Measurements from ENCODE around the gene SPECC1L.

Gene SPECC1L

GRCh38 chr22:24437741-24438328, 167.2 kb downstream of the SPECC1L start:
- no peak for DNase-seq (ENCODE audit: low spot score in 2 of 2)
- H3K4me1 ChIP-seq: no peaks in the 10 kb centered on the region
- no peaks in the 10 kb centered on the region for H3K27me3 ChIP-seq (ENCODE audit: low read depth)
- H3K36me3 ChIP-seq (replicated peaks): no peaks in the 10 kb centered on the region
- in situ Hi-C loops (cut with MboI; ENCODE audit: low sequenced_read_pairs): no loop called here
- no peaks in the 10 kb centered on the region for H3K9me3 ChIP-seq
- no peak overlapping the region for H3K4me3 ChIP-seq

GRCh38 chr22:24440270-24440717, 169.7 kb downstream of the SPECC1L start:
- DNase-seq (ENCODE audit: low spot score in 2 of 2): no peak
- Histone ChIP-seq H3K4me1 (peaks cover under 1% of the 10 kb centered on the region; the same call in 1 of the 2 replicates), H3K4me3 (no peak overlapping the region), H3K27me3 (ENCODE audit: low read depth) (no peaks in the 10 kb centered on the region), H3K36me3 (replicated peaks) (no peaks in the 10 kb centered on the region), H3K9me3 (no peaks in the 10 kb centered on the region)
- in situ Hi-C loops (cut with MboI; ENCODE audit: low sequenced_read_pairs): no loop called here

DNA sequence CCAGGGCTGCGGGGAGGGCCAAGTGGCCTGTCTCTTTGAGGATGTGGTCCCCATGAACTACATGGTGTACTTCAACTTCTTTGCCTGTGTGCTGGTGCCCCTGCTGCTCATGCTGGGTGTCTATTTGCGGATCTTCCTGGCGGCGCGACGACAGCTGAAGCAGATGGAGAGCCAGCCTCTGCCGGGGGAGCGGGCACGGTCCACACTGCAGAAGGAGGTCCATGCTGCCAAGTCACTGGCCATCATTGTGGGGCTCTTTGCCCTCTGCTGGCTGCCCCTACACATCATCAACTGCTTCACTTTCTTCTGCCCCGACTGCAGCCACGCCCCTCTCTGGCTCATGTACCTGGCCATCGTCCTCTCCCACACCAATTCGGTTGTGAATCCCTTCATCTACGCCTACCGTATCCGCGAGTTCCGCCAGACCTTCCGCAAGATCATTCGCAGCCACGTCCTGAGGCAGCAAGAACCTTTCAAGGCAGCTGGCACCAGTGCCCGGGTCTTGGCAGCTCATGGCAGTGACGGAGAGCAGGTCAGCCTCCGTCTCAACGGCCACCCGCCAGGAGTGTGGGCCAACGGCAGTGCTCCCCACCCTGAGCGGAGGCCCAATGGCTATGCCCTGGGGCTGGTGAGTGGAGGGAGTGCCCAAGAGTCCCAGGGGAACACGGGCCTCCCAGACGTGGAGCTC, 170.2 kb downstream of the SPECC1L start:
- no peak for DNase-seq (ENCODE audit: low spot score in 2 of 2)
- peaks cover 4% of the 10 kb centered on the region; the same call in 1 of the 2 replicates for H3K4me1 ChIP-seq
- no peak overlapping the region for H3K4me3 ChIP-seq
- H3K27me3 ChIP-seq (ENCODE audit: low read depth): no peaks in the 10 kb centered on the region
- H3K36me3 ChIP-seq (replicated peaks): no peaks in the 10 kb centered on the region
- in situ Hi-C loops (cut with MboI; ENCODE audit: low sequenced_read_pairs): no loop called here
- no peaks in the 10 kb centered on the region for H3K9me3 ChIP-seq

- in situ Hi-C loops (cut with MboI; ENCODE audit: low sequenced_read_pairs): no loop called here
- DNase-seq (ENCODE audit: low spot score in 2 of 2): no peak
- Histone ChIP-seq H3K4me3 (no peak overlapping the region), H3K27me3 (ENCODE audit: low read depth) (no peaks in the 10 kb centered on the region), H3K9me3 (no peaks in the 10 kb centered on the region), H3K36me3 (replicated peaks) (no peaks in the 10 kb centered on the region), H3K4me1 (peaks cover 4% of the 10 kb centered on the region; the same call in 1 of the 2 replicates)
These were observed 171.0 kb downstream of the SPECC1L start for GRCh38 chr22:24441406-24442351.

- in situ Hi-C loops (cut with MboI; ENCODE audit: low sequenced_read_pairs): no loop called here
- H3K36me3 ChIP-seq (replicated peaks): no peaks in the 10 kb centered on the region
- peaks cover 4% of the 10 kb centered on the region; the same call in 1 of the 2 replicates for H3K4me1 ChIP-seq
- no peak overlapping the region for H3K4me3 ChIP-seq
- H3K9me3 ChIP-seq: no peaks in the 10 kb centered on the region
- H3K27me3 ChIP-seq (ENCODE audit: low read depth): no peaks in the 10 kb centered on the region
- DNase-seq (ENCODE audit: low spot score in 2 of 2): no peak
These were observed 171.7 kb downstream of the SPECC1L start for GRCh38 chr22:24442352-24442744.

GRCh38 chr22:24443668-24444067, 173.0 kb downstream of the SPECC1L start:
- H3K9me3 ChIP-seq: no peaks in the 10 kb centered on the region
- no peak overlapping the region for H3K4me3 ChIP-seq
- no peak for DNase-seq (ENCODE audit: low spot score in 2 of 2)
- H3K36me3 ChIP-seq (replicated peaks): no peaks in the 10 kb centered on the region
- H3K27me3 ChIP-seq (ENCODE audit: low read depth): no peaks in the 10 kb centered on the region
- in situ Hi-C loops (cut with MboI; ENCODE audit: low sequenced_read_pairs): no loop called here
- H3K4me1 ChIP-seq: peaks cover 4% of the 10 kb centered on the region; the same call in 1 of the 2 replicates

DNA sequence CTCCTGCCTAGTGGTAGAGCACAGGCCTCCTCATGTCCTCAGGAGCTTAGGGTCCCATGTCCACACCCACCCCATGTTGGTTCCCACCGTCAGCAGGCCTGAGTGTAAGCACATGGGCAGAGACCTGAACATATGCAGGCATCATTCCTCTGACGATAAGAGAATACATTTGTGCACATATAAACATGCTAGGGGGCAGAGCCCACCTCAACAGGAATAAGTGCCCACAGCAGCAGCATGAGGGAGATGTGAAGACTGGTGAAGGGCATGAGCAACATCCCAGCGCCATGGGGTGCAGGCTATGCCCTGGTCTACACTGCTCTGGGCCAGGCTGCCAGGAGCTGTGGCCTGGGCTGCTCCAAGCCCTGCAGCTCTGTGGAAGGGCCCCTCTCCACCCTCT, 173.6 kb downstream of the SPECC1L start:
- H3K4me3 ChIP-seq: no peak overlapping the region
- no peaks in the 10 kb centered on the region for H3K9me3 ChIP-seq
- peaks cover 4% of the 10 kb centered on the region; the same call in 1 of the 2 replicates for H3K4me1 ChIP-seq
- no peak for DNase-seq (ENCODE audit: low spot score in 2 of 2)
- H3K27me3 ChIP-seq (ENCODE audit: low read depth): no peaks in the 10 kb centered on the region
- no peaks in the 10 kb centered on the region for H3K36me3 ChIP-seq (replicated peaks)
- in situ Hi-C loops (cut with MboI; ENCODE audit: low sequenced_read_pairs): no loop called here

DNA sequence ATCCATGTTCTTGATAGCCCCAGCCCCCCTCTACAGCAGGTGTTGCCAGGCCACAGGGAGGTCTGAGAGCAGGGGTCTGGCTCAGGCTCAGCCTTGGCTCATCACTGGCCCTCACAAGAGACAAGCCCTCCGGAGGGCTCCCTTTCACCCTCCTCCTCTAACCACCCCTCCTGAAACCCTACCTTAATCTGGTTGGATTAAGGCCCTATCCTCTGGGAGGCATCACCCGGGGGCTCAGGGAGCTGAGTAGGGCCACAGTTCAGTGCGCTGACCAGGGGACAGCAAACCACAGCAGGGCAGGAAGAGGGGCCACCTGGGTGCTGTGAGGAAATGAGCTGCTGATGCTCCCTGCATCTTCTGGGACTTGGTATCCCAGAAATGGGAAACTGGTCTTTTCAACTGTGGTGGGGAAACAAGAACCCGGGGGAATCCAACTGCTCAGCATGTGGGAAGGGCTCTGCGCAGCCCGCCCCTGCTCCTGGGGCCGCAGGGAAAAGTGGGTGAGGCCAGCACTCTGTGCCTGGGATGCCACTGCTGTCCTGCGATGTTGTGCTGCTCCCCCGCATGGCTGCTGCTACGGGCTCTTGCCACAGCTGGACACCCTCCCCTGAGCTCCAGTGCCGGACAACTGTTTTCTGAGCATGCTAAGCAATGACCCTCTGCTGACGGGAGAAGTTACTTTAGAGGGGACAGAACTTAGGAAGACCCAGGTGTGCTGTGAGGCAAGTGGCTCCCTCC, 174.3 kb downstream of the SPECC1L start:
- no peaks in the 10 kb centered on the region for H3K27me3 ChIP-seq (ENCODE audit: low read depth)
- peaks cover 4% of the 10 kb centered on the region; the same call in 1 of the 2 replicates for H3K4me1 ChIP-seq
- in situ Hi-C loops (cut with MboI; ENCODE audit: low sequenced_read_pairs): no loop called here
- DNase-seq (ENCODE audit: low spot score in 2 of 2): no peak
- H3K9me3 ChIP-seq: no peaks in the 10 kb centered on the region
- no peak overlapping the region for H3K4me3 ChIP-seq
- no peaks in the 10 kb centered on the region for H3K36me3 ChIP-seq (replicated peaks)

GRCh38 chr22:24445481-24446259, 175.0 kb downstream of the SPECC1L start:
- in situ Hi-C loops (cut with MboI; ENCODE audit: low sequenced_read_pairs): no loop called here
- Histone ChIP-seq H3K4me1 (peaks cover 4% of the 10 kb centered on the region; the same call in 1 of the 2 replicates), H3K36me3 (replicated peaks) (no peaks in the 10 kb centered on the region), H3K4me3 (no peak overlapping the region), H3K27me3 (ENCODE audit: low read depth) (no peaks in the 10 kb centered on the region), H3K9me3 (no peaks in the 10 kb centered on the region)
- DNase-seq (ENCODE audit: low spot score in 2 of 2): no peak

DNA sequence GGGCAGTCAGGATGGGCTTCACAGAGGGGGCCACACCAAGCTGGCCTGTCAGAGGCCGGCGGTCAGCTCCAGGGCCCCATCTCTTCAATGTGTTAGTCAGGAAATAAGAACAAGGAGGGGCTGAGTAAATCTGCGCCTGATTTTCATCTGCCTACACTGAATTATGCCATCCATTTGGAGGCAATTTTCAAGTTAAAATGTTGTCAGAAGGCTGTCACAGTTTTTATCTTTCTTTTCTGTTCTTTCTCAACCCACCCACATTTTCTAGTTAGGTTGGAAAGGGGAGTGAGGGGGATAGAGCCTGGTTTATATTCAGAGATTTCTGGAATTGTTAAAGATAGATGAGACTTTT, 175.6 kb downstream of the SPECC1L start:
- Histone ChIP-seq H3K27me3 (ENCODE audit: low read depth) (no peaks in the 10 kb centered on the region), H3K4me1 (peaks cover 4% of the 10 kb centered on the region; the same call in 1 of the 2 replicates), H3K9me3 (no peaks in the 10 kb centered on the region), H3K36me3 (replicated peaks) (no peaks in the 10 kb centered on the region), H3K4me3 (no peak overlapping the region)
- in situ Hi-C loops (cut with MboI; ENCODE audit: low sequenced_read_pairs): no loop called here
- DNase-seq (ENCODE audit: low spot score in 2 of 2): no peak

DNA sequence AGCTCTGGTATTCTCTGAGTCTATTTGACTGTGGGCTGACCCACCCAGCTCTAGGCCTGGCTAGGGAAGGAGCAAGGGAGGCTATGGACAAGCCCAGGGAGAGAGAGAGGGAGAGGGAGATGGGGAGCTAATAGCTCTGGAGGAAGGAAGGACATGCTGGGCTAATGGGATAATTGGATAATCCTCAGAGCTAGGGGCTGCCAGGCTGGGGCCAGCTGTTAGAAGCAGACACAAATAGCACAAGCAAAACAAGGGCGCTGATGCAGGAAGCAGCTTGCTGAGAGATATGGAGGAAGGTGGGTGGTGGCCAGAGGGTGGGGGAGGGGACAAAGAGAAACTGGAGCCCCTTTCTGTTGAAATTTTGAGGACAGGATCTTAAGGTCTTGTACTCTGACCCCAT, 180.0 kb downstream of the SPECC1L start:
- in situ Hi-C loops (cut with MboI; ENCODE audit: low sequenced_read_pairs): no loop called here
- peaks cover under 1% of the 10 kb centered on the region; the same call in 1 of the 2 replicates for H3K4me1 ChIP-seq
- DNase-seq (ENCODE audit: low spot score in 2 of 2): no peak

DNA sequence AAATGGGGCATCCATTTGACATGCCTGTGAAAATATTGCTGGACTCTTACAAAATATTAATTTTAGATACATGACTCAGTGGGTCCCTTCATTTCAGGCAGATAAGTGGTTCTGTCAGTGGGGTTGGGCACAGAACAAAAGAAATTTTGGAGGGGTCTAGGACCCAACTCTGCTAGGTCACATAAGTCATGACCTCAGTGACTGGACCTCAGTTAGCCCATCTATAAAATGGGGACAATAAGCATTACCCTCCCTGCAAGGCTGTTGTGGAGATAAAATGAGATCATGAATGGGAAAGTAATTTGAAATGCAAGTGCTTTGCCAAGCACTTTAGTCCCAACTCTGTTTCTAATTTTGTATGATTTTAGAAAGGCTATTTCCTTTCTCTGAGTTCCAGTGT, 180.5 kb downstream of the SPECC1L start:
- H3K4me1 ChIP-seq: no peaks in the 10 kb centered on the region
- in situ Hi-C loops (cut with MboI; ENCODE audit: low sequenced_read_pairs): no loop called here
- no peak overlapping the region for H3K4me3 ChIP-seq
- DNase-seq (ENCODE audit: low spot score in 2 of 2): no peak
- H3K9me3 ChIP-seq: no peaks in the 10 kb centered on the region; the same call in 1 of the 2 replicates
- H3K27me3 ChIP-seq (ENCODE audit: low read depth): peaks cover 8% of the 10 kb centered on the region
- no peaks in the 10 kb centered on the region for H3K36me3 ChIP-seq (replicated peaks)

More for the DNA sequence above, 180.0 kb downstream of the SPECC1L start:
- no peaks in the 10 kb centered on the region for H3K9me3 ChIP-seq
- H3K4me3 ChIP-seq: no peak overlapping the region
- H3K36me3 ChIP-seq (replicated peaks): no peaks in the 10 kb centered on the region
- H3K27me3 ChIP-seq (ENCODE audit: low read depth): peaks cover 8% of the 10 kb centered on the region
